WI38 (cell line): ENCODE results near the gene ELAC1.
"Not testable (repeated sequence)": the region's sequence is repeated elsewhere in the genome, so short reads cannot be mapped to it uniquely, and the experiment has no call there.

Source experiments
- H3K4me3 ChIP-seq: 2 replicates; pipeline ENCODE4 v1.5.1; 2011; ENCODE audit warnings: low read depth, mild to moderate bottlenecking, control low read depth, low read length
- CTCF ChIP-seq: IDR thresholded peaks from 2 replicates; pipeline ENCODE4 v1.5.1; 2012; ENCODE audit warnings: low read depth, mild to moderate bottlenecking, control low read depth, low read length

ELAC1 gene

GRCh38 chr18:50986360-50987087 lies 18.7 kb downstream of the ELAC1 start:
- TF ChIP-seq CTCF, result no peak

GRCh38 chr18:50987261-50987660 lies 19.4 kb downstream of the ELAC1 start:
- no peak for TF ChIP-seq CTCF
- H3K4me3 ChIP-seq, result no peak overlapping the region

More at GRCh38 chr18:50986360-50987087, 18.7 kb downstream of the ELAC1 start:
- H3K4me3 ChIP-seq, result no peak overlapping the region

DNA sequence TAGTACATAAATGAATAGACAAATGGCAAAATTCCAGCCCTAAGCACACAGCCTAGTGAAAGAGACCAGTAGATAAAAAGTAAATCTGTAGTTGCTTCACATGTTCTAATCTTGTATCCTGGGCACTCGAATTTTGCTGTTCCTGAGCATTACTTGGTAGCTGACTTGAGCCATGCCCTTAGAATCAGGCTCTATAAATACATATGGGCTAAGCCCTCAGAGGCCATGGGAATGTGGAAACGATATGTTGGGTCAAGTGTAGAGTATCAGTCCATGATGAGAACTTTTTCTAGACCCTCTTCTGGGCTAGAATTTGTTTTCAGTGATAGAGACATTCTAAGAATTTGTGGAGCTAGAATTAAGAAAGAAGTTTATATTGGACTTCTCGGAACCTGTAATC lies 21.9 kb downstream of the ELAC1 start:
- TF ChIP-seq CTCF, result no peak
- H3K4me3 ChIP-seq, result no peak overlapping the region

DNA sequence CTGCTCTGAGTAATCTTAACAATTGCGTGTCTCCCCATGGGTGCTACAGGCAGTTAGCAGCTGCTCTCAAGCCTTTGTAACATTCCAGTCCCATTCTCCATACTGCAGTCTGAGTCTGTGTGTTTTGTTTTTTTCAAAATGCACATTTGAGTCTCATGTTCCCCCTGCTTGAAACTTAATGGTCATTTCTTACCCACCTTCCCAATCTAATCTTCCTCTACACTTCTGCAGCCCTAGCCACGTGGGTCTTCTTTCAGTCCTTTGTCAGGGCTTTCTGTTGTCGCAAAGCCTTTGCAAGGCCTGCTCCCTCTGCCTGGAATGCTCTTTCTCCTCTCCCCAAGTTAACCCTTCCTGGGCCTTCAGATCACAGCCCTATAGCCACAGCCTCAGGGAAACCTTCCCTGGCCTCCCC lies 24.5 kb downstream of the ELAC1 start:
- no peak overlapping the region for H3K4me3 ChIP-seq
- TF ChIP-seq CTCF, result no peak

- TF ChIP-seq CTCF, result no peak
- no peak overlapping the region for H3K4me3 ChIP-seq
Measured at GRCh38 chr18:50994031-50994430, 26.2 kb downstream of the ELAC1 start.

DNA sequence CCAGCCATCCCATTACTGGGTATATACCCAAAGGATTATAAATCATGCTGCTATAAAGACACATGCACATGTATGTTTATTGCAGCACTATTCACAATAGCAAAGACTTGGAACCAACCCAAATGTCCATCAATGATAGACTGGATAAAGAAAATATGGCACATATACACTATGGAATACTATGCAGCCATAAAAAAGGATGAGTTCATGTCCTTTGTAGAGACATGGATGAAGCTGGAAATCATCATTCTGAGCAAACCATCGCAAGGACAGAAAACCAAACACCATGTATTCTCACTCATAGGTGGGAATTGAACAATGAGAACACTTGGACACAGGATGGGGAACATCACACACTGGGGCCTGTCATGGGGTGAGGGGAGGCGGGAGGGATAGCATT lies 35.3 kb downstream of the ELAC1 start:
- H3K4me3 ChIP-seq, result not testable (repeated sequence)

GRCh38 chr18:51006061-51006818 lies 38.4 kb downstream of the ELAC1 start:
- TF ChIP-seq CTCF, result no peak
- no peak overlapping the region for H3K4me3 ChIP-seq
